Right kidney (tissue), 9 donors: ENCODE measurements around the gene NBPF4.
"Not testable (repeated sequence)": the region's sequence is repeated elsewhere in the genome, so short reads cannot be mapped to it uniquely, and the experiment has no call there.

Experiments used
- DNase-seq: peaks from one replicate; pipeline ENCODE4 v3.0.0-alpha.2; 2016
- long read RNA-seq, 8 donors: transcript quantifications; one replicate each; lab custom pipeline, GENCODE V29; 2026

NBPF4 gene
- long read RNA-seq, donor 1, result 0 reads
- long read RNA-seq, donor 2, result 0 reads
- long read RNA-seq, donor 3, result 0 reads
- long read RNA-seq, donor 4, result 0 reads
- long read RNA-seq, donor 5, result 0 reads
- long read RNA-seq, donor 6, result 0 reads
- long read RNA-seq, donor 7, result 0 reads
- long read RNA-seq, donor 8, result 0 reads

DNA sequence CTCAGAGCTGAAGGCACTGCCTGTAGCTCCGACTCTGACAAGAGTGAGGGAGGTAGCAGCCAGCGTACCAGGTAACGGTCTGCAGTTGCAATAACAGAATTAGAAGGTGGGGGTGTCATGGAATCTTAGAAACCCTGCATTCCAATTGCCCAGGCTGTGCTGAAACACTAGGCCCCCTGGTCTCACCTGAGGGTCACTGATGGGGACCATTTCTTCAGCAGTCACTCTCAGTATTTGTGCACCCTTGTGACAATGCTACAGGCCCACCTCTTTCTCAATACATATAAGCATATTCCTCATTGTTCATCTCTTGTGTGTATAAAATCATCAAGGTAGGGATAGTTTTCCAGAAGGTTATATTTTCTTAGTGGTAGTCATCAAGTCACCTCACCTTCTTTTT is at the start of gene NBPF4:
Gene NBPF4, minus strand, starts transcription at position 101 of the 400 bp plus-strand sequence. CDS start 315 bp downstream, outside the sequence.
- DNase-seq, result not testable (repeated sequence)

DNA sequence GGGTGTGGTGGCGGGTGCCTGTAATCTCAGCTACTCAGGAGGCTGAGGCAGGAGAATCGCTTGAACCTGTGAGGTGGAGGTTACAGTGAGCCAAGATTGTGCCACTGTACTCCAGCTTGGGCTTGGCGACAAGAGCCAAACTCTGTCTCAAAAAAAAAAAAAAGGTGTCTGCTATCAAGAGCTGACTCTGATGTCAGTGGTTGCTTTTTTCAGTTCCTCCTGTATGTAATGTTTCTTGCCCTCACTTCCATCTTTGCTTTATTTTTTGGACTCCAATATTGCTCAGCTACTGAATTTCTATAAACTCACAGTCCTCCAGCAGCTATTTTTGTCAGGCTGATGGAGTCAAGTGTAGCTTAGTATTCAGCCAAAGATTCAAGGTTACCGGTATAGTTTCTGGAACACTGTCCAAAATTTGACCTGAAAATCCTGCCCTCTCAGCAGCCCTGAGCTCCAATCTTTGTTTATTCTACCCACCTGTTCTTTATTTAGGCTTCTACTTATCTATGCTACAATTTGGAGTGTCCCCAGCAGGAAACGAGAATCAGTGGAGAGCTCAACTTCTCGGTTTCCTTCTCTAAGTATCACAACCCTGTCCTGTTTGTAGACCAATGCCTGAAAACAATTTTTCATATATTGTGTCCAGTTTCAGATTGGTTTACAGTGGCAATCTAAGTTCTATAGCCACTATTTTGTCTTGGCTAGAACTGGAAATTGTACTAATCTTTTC is 38.8 kb upstream of the NBPF4 start:
- DNase-seq, result not testable (repeated sequence)

DNA sequence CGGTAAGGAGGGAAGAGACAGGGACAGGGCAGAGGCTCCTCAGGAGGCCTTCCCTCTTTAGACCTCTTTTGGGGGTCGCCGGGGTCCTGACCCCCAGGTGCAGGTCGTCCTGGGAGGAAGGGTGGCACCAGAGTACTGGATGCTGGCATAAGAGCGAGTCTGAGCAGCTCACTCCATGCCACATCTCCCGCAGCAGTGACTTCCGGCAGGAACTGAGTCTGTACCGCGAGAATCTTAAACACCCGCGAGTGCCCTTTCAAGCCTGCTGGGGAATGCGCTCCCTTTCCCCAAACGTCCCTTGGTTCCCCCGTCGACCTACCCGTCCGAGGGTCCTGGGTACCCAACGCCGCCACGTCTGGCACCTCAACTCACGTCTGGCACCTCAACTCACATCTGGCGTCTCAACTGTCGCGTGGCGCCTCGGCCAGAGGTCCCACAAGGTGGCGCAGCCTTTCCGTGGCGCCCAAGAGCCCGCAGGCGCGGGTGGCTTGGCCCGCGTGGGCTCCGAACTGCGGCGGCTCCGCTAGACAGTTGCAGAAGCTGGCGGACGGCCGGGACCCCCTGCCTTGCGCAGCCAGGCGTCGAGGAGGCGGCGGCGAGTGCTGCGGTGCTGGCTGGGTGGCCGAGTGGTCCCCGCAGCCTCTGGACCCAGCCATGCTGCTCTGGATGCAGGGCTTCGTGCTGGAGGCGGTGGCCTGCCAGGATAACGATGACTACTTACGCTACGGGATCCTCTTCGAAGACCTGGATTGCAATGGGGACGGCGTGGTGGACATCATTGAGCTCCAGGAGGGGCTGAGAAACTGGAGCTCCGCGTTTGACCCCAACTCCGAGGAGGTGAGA is 28.8 kb upstream of the NBPF4 start:
- DNase-seq, result not testable (repeated sequence)

GRCh38 chr1:108267097-108267496 is 23.2 kb upstream of the NBPF4 start:
- DNase-seq, result not testable (repeated sequence)

GRCh38 chr1:108261967-108262366 is 18.1 kb upstream of the NBPF4 start:
- not testable (repeated sequence) for DNase-seq

DNA sequence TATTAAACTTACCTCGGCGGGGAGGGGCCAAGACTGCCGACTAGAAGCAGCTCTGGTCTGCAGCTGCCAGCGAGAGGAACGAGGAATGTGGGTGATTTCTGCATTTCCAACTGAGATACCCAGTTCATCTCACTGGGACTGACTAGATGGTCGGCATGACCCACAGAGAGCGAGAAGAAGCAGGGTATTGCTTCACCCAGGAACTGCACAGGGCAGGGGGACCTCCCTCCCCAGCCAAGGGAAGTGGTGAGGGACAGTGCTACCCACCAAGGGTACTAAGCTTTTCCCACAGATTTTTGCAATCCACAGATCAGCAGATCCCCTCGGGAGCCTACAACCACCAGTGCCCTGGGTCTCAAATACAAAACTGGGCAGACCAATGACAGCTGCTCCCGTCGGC is 17.6 kb upstream of the NBPF4 start:
- not testable (repeated sequence) for DNase-seq

DNA sequence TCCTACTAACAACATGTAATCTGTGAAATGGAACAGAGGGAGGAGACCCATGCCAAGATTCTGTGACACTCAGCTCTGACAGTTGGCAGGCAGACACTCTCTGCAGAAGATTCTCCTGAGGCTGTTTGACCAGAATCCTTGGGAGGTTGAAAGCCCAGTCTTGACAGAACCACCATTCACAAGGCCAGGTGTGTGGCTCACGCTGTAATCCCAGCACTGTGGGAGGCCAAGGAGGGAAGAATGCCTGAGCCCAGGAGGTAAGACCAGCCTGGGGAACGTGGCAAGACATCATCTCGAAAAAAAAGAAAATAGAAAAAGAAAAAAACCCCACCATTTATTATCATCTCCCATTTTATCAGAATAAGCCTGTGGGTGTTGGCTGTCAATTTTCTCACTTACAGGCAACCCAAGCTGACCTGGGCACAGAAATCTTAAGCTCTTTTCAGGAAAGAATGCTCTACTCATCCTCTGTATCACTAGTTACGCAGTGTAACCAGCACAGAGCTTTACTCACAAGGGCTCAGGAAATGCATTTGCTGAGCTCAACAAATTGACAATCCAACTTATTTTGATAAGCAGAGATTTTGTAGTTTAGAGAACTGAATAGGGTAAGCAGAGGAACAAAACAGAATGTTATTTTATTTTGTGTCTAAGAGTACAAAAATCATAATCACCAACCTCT is 16.8 kb upstream of the NBPF4 start:
- DNase-seq, result not testable (repeated sequence)

DNA sequence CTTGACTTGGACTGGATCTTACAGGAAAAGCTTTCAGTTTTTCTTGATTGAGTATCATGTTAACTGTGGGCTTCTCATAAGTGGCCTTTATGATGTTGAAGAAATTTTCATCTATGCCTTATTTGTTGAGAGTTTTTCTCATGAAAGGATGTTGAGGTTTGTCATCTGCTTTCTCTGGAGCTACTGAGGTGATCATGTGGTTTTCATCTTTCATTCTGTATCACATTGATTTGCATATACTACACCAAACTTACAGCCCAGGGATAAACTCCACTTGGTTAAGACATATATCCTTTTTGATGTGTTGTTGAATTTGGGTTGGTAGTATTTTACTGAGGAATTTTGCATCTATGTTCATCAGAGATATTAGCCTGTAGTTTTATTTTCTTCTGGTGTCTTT is 11.6 kb upstream of the NBPF4 start:
- DNase-seq, result not testable (repeated sequence)

- not testable (repeated sequence) for DNase-seq
Observed at GRCh38 chr1:108239426-108239825, 4.5 kb downstream of the NBPF4 start.

DNA sequence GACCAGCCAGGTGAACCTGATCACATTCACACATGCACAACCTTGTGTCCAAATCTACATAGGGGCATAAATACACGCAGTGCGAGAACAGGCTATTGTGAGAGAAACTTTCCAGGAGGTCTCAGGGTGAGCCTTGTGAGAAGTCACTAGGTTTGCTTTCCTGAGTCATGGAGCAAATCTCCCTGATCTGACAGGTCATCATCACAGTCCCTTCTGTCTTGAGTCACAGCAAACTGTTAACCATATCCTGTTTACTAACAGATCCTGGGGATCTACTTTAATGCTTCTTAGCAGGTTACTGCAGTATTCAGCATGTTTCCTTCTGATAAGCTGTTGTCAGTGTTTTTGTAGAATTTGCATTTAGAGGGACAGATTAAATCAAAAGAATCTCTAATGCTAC is 8.6 kb downstream of the NBPF4 start:
- not testable (repeated sequence) for DNase-seq

DNA sequence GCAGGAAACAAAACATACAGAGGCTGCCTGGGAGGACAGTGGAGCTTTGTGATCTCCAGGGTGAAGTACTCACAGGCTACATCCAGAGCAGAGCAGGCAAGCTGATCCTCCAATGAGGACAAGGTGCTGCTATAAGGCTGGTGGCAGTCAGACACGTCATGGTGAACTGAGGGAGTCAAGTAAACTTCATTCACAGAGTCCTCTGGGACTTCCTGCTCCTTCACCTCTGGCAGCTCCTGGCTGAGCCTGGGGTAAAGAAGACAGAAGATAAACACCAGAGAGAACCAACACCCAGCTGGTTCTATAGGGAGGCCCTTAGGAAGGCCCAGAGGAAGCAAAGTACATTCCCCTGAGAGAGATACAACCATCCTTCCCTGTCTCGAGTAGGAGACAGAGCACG is 11.7 kb downstream of the NBPF4 start:
- not testable (repeated sequence) for DNase-seq

GRCh38 chr1:108229976-108230375 is 13.9 kb downstream of the NBPF4 start:
- DNase-seq, result not testable (repeated sequence)

DNA sequence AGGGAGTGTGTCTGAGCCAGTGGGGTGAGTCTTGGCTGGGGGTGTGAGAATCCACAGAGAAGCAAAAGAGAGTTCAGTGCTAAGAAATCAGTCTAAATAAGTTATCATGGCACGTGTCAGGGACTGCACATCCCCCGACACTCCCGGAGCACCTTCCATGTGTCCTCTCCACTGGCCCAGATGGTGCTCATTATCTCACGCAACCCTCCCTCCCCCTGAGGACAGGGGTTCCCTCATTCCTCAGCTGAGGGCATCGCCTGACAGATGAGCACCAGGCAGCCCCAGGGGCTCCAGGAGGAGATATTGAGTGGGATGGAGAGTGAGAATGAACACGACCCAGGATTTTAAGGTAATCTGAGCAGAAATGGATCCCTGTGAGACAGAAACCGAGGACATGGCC is 16.1 kb downstream of the NBPF4 start:
- DNase-seq, result not testable (repeated sequence)

DNA sequence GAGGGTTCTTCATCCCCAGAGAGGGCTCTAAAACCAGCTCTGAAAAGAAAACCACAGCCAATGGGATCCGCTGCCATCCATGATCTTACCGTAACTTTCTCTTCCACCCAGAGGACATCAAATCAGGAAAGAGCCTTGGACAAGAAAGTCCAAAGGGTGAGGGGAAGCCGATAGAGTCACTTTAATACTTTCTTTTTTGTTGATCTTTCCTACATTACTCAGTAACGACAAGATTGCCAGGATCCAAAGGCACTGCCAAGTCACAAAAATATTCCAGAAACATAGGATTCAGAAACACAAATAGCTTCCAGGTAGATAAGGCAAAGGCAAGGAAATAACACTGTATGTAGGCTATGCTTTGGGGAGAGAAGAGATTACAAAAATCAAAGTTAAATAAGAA is 17.0 kb downstream of the NBPF4 start:
- not testable (repeated sequence) for DNase-seq

DNA sequence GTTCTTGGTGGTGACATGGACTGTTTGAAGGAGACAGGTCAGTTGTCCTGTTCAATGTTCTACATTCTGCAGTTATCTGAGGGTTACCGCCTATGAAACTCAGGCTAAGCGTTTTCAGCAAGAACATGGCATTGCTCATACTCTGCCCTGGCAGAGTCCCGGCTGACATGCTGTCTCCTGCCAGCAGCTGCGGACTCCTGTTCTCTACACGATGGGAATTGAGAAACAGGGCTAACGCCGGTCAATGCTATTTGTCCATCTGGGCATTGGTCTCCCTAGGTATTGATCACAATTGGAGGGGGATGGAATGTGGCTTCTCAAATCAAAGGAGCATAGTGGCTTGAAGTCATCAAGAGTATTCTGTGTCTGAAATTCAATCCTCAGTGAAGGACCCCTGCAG is 20.6 kb downstream of the NBPF4 start:
- not testable (repeated sequence) for DNase-seq

GRCh38 chr1:108217515-108218174 is 26.2 kb downstream of the NBPF4 start:
- DNase-seq, result not testable (repeated sequence)

DNA sequence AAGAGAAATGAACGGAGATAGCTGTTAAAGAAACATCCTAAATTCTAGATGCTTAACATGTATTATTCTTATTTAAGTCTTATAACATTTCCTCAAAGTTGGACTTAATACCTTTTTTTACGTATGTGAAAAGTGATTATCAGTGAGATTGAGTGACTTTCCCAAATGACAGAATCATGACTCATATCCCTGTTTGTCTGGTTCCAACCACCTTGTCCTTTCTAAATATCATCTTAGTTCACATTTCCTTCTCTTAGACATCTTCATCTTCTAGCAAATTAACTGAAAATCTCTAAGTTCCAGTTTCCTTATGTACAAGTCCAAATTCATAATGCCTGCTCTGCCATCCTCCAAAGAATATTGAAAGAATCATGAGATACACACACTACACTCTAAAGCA is 26.9 kb downstream of the NBPF4 start:
- not testable (repeated sequence) for DNase-seq

GRCh38 chr1:108216028-108216890 is 27.6 kb downstream of the NBPF4 start:
- DNase-seq, result not testable (repeated sequence)

DNA sequence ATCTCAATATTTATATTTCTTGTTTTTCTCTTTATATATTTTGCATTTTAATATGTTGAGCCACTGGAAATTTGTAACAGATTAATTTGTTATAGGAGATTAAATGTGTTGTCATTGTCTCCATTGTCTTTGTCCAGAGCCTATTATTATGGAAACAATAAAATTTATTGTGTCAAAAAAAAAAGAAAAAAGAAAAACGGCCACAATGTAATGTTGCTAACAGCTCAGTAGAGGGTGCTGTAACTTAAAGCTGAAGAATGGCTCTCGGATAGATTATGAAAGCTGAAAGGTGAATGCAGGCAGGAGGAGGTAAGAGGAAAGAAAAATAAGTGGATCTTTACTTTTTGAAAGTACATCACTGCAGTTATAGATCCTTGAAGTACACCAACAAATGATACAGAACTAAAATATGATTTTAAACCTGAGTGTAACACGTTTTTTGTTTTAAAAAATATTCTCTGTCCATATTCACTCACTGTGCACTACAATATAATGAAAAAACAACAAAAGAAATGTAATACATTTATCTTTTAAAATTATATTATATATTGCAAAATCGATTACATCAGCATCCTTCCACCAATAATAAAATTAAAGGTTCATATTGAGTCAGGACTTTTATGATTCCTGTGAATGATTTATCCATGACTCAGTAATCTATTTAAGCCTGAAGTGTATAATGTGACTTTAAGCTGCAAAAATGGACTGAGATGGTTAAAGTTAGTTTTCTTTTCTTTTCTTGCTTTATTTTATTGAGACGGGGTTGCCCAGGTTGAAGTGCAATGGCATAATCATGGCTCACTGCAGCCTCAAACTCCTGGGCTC is 29.0 kb downstream of the NBPF4 start:
- DNase-seq, result not testable (repeated sequence)

- no peak for DNase-seq
Observed at GRCh38 chr1:108211014-108211413, 32.9 kb downstream of the NBPF4 start.
